ENCODE results near the gene SUGCT.

DNA sequence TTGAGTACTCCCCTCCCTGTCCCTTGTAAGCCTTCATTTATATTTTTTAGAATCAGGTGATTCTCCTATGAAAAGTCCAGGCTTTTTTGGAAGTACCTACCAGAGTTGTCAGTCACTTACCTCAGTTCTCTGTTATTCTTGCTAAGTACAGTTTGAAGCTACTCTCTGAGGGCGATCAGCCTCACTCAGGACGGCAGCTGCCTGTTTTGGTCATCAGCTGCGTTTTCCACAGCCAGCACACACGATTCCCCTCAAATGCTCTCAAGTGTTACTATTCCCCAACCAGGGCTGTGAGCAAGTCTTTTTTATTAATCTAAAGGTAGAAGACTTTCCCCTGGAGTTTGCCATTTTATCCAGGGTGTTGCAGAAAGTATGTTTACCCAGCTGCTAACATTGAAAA, 328.6 kb downstream of the SUGCT start:
- TF ChIP-seq, protein P1, sequence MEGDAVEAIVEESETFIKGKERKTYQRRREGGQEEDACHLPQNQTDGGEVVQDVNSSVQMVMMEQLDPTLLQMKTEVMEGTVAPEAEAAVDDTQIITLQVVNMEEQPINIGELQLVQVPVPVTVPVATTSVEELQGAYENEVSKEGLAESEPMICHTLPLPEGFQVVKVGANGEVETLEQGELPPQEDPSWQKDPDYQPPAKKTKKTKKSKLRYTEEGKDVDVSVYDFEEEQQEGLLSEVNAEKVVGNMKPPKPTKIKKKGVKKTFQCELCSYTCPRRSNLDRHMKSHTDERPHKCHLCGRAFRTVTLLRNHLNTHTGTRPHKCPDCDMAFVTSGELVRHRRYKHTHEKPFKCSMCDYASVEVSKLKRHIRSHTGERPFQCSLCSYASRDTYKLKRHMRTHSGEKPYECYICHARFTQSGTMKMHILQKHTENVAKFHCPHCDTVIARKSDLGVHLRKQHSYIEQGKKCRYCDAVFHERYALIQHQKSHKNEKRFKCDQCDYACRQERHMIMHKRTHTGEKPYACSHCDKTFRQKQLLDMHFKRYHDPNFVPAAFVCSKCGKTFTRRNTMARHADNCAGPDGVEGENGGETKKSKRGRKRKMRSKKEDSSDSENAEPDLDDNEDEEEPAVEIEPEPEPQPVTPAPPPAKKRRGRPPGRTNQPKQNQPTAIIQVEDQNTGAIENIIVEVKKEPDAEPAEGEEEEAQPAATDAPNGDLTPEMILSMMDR (conservative IDR thresholded peaks at IDR 0.05), result no peak
- no peak for TF ChIP-seq ZFX (IDR thresholded peaks at IDR 0.05)

Data from C4-2B (cell line).